Astrocyte (in vitro differentiated cells and primary cell): ENCODE results near the gene CCDC158.

Experiments
- EZH2 ChIP-seq: IDR thresholded peaks from 2 replicates; pipeline ENCODE4 v1.6.1; 2012; ENCODE audit warnings: mild to moderate bottlenecking, low read length, inconsistent platforms; ENCODE audit not compliant: insufficient read depth
- TF ChIP-seq, protein P1 (sequence below): IDR thresholded peaks from 2 replicates; pipeline ENCODE4 v1.5.1; 2011; ENCODE audit warnings: low read depth, mild to moderate bottlenecking, inconsistent platforms, low read length, moderate library complexity; ENCODE audit not compliant: insufficient read depth

DNA sequence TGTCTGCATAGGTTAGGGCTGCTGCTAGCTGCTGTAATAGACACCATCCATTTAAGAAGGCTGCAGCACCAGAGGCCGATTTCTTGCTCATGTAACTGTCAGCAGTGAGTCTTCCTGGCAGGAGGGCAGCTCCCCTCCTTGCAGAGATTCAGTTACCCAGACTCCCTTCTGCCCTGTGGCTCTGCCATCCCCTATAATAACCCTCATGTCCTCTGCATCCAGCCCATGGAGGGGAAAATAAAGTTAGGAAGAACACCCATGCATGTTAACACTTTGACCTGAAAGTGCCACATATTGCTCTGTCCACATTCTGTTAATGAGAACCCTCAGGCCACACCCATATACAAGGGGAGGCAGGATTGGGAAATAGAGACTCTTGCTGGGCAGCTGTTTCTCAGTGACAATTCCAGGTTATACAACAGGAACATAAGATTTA lies 109.0 kb downstream of the CCDC158 start:
- TF ChIP-seq, protein P1, sequence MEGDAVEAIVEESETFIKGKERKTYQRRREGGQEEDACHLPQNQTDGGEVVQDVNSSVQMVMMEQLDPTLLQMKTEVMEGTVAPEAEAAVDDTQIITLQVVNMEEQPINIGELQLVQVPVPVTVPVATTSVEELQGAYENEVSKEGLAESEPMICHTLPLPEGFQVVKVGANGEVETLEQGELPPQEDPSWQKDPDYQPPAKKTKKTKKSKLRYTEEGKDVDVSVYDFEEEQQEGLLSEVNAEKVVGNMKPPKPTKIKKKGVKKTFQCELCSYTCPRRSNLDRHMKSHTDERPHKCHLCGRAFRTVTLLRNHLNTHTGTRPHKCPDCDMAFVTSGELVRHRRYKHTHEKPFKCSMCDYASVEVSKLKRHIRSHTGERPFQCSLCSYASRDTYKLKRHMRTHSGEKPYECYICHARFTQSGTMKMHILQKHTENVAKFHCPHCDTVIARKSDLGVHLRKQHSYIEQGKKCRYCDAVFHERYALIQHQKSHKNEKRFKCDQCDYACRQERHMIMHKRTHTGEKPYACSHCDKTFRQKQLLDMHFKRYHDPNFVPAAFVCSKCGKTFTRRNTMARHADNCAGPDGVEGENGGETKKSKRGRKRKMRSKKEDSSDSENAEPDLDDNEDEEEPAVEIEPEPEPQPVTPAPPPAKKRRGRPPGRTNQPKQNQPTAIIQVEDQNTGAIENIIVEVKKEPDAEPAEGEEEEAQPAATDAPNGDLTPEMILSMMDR, result no peak
- TF ChIP-seq EZH2, result no peak
